Aorta (tissue), 5 donors: Measurements from ENCODE around the gene RPL28. TPM values are rescaled to one million over a fixed set of nuclear protein-coding genes. Genes with fewer than 3 reads are reported as not detected.

Experiments
- ATAC-seq: fragments of 200-7000 bp; cut with Tn5 transposase; one replicate; pipeline ENCODE4 v1.9.1; 2022; ENCODE audit warnings: moderate library complexity; ENCODE audit not compliant: low FRiP score
- DNase-seq, 2 donors: peaks; one replicate each; pipeline ENCODE4 v3.0.0-alpha.2; 2020
- H3K27ac ChIP-seq, 2 donors: one replicate each; pipeline ENCODE4 v1.5.1; 2013; ENCODE audit warnings: low read length in 2 of 2, mild to moderate bottlenecking in 2 of 2, moderate library complexity in 2 of 2, control low read depth in 1 of 2, inconsistent platforms in 1 of 2, low read depth in 1 of 2
- H3K27me3 ChIP-seq, 2 donors: one replicate each; pipeline ENCODE4 v1.6.1; 2013; ENCODE audit warnings: control low read depth in 1 of 2, low read length in 1 of 2, mild to moderate bottlenecking in 1 of 2, moderate library complexity in 1 of 2; ENCODE audit not compliant: insufficient read depth in 2 of 2, control insufficient read depth in 1 of 2
- H3K36me3 ChIP-seq, 2 donors: one replicate each; pipeline ENCODE4 v1.6.1; 2013; ENCODE audit warnings: control low read depth in 1 of 2, low read length in 1 of 2, mild to moderate bottlenecking in 1 of 2; ENCODE audit not compliant: insufficient read depth in 2 of 2, control insufficient read depth in 1 of 2
- H3K4me1 ChIP-seq, 2 donors: one replicate each; pipeline ENCODE4 v1.6.1; 2013; ENCODE audit warnings: low read length in 2 of 2, control low read depth in 1 of 2, mild to moderate bottlenecking in 1 of 2, moderate library complexity in 1 of 2; ENCODE audit not compliant: insufficient read depth in 2 of 2, control insufficient read depth in 1 of 2
- H3K4me3 ChIP-seq, 2 donors: one replicate each; pipeline ENCODE4 v1.5.1; 2013; ENCODE audit warnings: low read length in 2 of 2, control low read depth in 1 of 2, mild to moderate bottlenecking in 1 of 2
- H3K9me3 ChIP-seq: one replicate; pipeline ENCODE4 v1.6.1; 2013; ENCODE audit warnings: mild to moderate bottlenecking, low read length; ENCODE audit not compliant: control insufficient read depth
- WGBS, 2 donors: extraction: QIAGEN DNeasy Blood & Tissue Kit; methylation state at CpG; one replicate each; pipeline ENCODE4 v1.1.7; 2013; 5-methylcytosine and 5-hydroxymethylcytosine counted together
- intact Hi-C, 2 donors: fragments of 100-400 bp; cut with DNase I; formaldehyde crosslinking; loops; one replicate each; pipeline versions ENCODE4 v1.14.2 to v1.15.0; 2022
- polyA plus RNA-seq, 2 donors: library from polyadenylated mRNA; stranded (reverse); fragments of 200-250 nt; gene quantifications; one replicate each; pipeline ENCODE4 v1.2.3, GENCODE V29; 2013
- total RNA-seq, 2 donors: library from RNA; stranded (reverse); fragmentation: NEBNext Ultra II Directional; extraction: Animal tissue kit (Norgen Biotek cat#: 25700); gene quantifications; one replicate each; pipeline ENCODE4 v1.2.1, GENCODE V29; 2021
- donor health status: healthy with polysubstance abuse.
- donor health status: Bipolar disorder and iron deficiency.
- donor health status: DM: no; HTN: no; CAD: no.
- donor health status: DM: no; HTN: no; CAD: no.
- donor health status: DM: yes; HTN: yes; CAD: no.

Gene RPL28
- total and polyA plus RNA-seq, 4 donors, result 841 to 1,335 (median 1,160) TPM

GRCh38 chr19:55369653-55370304 lies 16.0 kb upstream of the RPL28 start:
- H3K4me3 ChIP-seq, result no peak overlapping the region
- H3K36me3 ChIP-seq, result no peaks in the 10 kb centered on the region
- 2% methylated on average over 31 to 59 of the region's 59 CpGs for WGBS, 2 donors
- no peaks in the 10 kb centered on the region for H3K27me3 ChIP-seq
- DNase-seq (peak in 1 of 2 donors; percentile 47), ATAC-seq (no peak)
- intact Hi-C loops, result no loop called here
- no peaks in the 10 kb centered on the region for H3K4me1 ChIP-seq
- no peaks in the 10 kb centered on the region for H3K9me3 ChIP-seq
- H3K27ac ChIP-seq, result no peak overlapping the region

GRCh38 chr19:55370305-55370988 lies 15.3 kb upstream of the RPL28 start, which contains the start of gene IL11:
Gene IL11, minus strand, starts transcription at chr19:55370463. Its CDS starts 153 bp downstream, at chr19:55370310.
- H3K36me3 ChIP-seq, result no peaks in the 10 kb centered on the region
- H3K27ac ChIP-seq, result no peak within 1 kb of the TSS
- no peak within 1 kb of the TSS for H3K4me3 ChIP-seq
- 4% methylated on average over 24 to 32 of the region's 32 CpGs for WGBS, 2 donors
- no peaks in the 10 kb centered on the region for H3K4me1 ChIP-seq
- DNase-seq (no peak), ATAC-seq (no peak)
- intact Hi-C loops, result no loop called here
- no peaks in the 10 kb centered on the region for H3K27me3 ChIP-seq
- no peaks in the 10 kb centered on the region for H3K9me3 ChIP-seq

- Histone ChIP-seq H3K27me3 (no peaks in the 10 kb centered on the region), H3K27ac (no peak overlapping the region), H3K4me3 (no peak overlapping the region), H3K4me1 (no peaks in the 10 kb centered on the region), H3K36me3 (no peaks in the 10 kb centered on the region), H3K9me3 (no peaks in the 10 kb centered on the region)
- no peak for DNase-seq
- 32 to 35% methylated on average over 20 to 24 of the region's 24 CpGs for WGBS, 2 donors
- ATAC-seq, result no peak
- intact Hi-C loops, result no loop called here
Observed at GRCh38 chr19:55372316-55373081, 13.2 kb upstream of the RPL28 start.

DNA sequence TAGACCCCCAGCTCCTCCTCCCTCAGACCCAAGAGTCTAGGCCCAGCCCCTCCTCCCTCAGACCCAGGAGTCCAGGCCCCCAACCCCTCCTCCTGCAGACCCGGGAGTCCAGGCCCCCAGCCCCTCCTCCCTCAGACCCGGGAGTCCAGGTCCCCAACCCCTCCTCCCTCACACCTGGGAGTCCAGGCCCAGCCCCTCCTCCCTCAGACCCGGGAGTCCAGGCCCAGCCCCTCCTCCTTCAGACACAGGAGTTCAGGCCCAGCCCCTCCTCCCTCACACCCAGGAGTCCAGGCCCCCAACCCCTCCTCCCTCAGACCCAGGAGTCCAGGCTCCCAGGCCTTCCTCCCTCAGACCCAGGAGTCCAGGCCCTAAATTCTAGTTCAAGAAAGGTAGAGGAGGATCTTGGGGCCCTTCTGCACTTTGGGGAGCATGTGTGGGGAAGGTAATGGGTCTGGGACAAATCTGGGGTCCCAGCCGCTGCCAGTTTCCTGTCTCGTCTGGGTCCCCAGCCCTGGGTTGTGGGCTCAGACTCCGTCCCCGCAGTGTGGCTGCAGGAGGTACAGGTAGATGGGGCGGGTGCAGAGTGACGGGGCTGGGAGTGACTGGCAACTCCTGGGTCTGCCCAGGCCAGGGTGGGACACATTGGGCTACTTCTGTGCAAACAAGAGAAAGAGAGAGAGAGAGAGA lies 12.3 kb upstream of the RPL28 start:
- no peak overlapping the region for H3K27ac ChIP-seq
- H3K9me3 ChIP-seq, result no peaks in the 10 kb centered on the region
- no peak overlapping the region for H3K4me3 ChIP-seq
- H3K27me3 ChIP-seq, result no peaks in the 10 kb centered on the region
- ATAC-seq (no peak), DNase-seq (no peak)
- H3K36me3 ChIP-seq, result no peaks in the 10 kb centered on the region
- intact Hi-C loops, result no loop called here
- 60 to 66% methylated on average over 9 of the region's 9 CpGs for WGBS, 2 donors
- no peaks in the 10 kb centered on the region for H3K4me1 ChIP-seq

DNA sequence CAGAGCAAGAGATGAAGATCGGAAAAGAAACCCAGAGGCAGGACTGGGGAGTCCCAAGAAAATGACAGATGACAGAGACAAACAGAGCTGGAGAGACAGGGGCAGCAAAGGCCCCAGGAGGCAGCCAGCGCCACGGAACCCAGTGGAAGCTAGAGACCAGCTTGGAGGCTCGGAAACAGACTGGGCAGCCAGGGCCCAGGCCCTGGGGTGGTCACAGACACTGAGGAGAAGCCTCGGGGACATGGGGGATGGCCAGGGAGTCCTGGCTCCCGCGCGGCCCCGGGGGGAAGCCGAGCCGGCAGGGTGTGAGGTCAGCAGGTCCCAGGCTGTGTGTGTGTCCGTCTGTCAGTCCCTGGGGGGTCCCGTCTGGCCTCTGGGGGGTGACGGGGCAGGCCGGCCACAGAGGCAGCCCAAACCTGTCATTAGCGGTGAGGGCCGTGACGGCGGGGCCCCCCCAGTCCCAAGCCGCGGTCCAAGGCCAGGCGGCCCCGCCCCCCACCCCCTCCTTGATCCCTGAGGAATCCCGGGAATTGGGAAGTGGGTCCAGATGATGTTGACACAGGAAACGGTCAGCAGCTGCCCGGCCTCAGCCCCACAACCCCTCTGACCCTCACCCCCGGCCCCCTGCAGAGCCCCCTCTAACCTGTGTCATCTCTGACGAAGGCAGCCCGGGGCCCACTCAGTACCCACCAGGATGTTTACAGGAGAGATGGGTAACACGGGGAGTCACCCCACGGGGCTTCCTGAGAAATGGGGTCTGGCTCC lies 11.6 kb upstream of the RPL28 start:
- H3K4me1 ChIP-seq, result no peaks in the 10 kb centered on the region
- no peaks in the 10 kb centered on the region for H3K9me3 ChIP-seq
- intact Hi-C loops, result no loop called here
- DNase-seq, result no peak
- WGBS, 2 donors, result 13 to 18% methylated on average over 26 to 31 of the region's 31 CpGs
- H3K27ac ChIP-seq, result no peak overlapping the region
- no peaks in the 10 kb centered on the region for H3K36me3 ChIP-seq
- ATAC-seq, result no peak
- no peak overlapping the region for H3K4me3 ChIP-seq
- H3K27me3 ChIP-seq, result no peaks in the 10 kb centered on the region

- ATAC-seq (no peak), DNase-seq (no peak)
- 53 to 56% methylated on average over 21 of the region's 21 CpGs for whole genome bisulfite sequencing, 2 donors
- Histone ChIP-seq H3K36me3 (no peaks in the 10 kb centered on the region), H3K27me3 (no peaks in the 10 kb centered on the region), H3K9me3 (no peaks in the 10 kb centered on the region), H3K27ac (no peak within 1 kb of the TSS), H3K4me3 (no peak within 1 kb of the TSS), H3K4me1 (no peaks in the 10 kb centered on the region)
- intact Hi-C loops, result no loop called here
Observed at GRCh38 chr19:55376241-55376933, 9.3 kb upstream of the RPL28 start, which contains the start of gene TMEM190. Gene TMEM190, plus strand, starts transcription at chr19:55376826. Its CDS starts 28 bp downstream, at chr19:55376854.

DNA sequence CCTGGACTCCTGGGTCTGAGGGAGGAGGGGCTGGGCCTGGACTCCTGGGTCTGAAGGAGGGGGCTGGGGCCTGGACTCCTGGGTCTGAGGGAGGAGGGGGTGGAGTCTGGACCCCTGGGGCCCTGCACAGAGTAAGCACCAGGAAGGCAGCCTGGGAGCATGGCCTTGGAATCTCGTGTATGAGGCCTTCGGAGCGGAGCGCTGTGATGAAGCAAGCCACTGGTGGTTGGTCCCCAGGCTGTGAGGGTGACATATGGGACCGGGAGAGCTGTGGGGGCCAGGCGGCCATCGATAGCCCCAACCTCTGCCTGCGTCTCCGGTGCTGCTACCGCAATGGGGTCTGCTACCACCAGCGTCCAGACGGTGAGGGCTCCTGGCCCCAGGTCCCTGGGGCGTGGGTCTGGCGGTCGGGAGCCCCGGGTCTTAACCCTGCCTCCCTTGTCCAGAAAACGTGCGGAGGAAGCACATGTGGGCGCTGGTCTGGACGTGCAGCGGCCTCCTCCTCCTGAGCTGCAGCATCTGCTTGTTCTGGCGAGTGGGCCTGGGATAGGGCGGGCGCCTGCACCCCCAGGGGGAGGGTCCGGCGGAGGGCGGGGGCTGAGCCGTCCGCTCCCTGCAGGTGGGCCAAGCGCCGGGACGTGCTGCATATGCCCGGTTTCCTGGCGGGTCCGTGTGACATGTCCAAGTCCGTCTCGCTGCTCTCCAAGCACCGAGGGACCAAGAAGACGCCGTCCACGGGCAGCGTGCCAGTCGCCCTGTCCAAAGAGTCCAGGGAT lies 8.2 kb upstream of the RPL28 start:
- 8 to 9% methylated on average over 38 to 43 of the region's 43 CpGs for WGBS, 2 donors

More for the DNA sequence above, 8.2 kb upstream of the RPL28 start:
- H3K27ac ChIP-seq, result no peak overlapping the region
- no peaks in the 10 kb centered on the region for H3K4me1 ChIP-seq
- no peaks in the 10 kb centered on the region for H3K27me3 ChIP-seq
- ATAC-seq (no peak), DNase-seq (no peak)
- H3K9me3 ChIP-seq, result no peaks in the 10 kb centered on the region
- no peak overlapping the region for H3K4me3 ChIP-seq
- intact Hi-C loops, result no loop called here
- H3K36me3 ChIP-seq, result no peaks in the 10 kb centered on the region
